ENCODE measurements around the gene GIMAP8.

DNA sequence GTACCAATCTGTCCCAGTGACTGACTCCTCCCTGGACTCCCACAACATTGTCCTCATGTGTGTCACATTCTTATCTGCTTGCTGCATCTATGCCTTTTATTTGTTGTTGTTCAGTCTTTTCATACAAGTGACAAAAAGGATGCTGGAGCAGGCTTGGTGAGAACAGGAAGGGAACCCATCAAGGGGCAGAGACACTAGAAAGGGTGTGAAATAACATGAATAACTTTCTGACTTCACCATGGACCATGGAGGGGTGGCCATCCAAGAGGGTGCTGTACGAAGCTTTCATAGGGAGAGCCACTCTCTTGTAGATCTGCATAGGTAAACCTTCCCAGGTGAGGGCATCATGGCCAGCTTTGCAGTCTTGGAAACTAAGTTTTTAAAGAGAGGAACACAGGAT is 14.5 kb downstream of the GIMAP8 start:
- TF ChIP-seq CTCF (IDR thresholded peaks at IDR 0.05): no peak
- TF ChIP-seq POLR2A (IDR thresholded peaks at IDR 0.05): no peak
